T1000 (cell line): ENCODE data around the gene PSPH.
A peak's percentile ranks its signal among the peaks of the same experiment; 100 is the strongest.
"Not testable (repeated sequence)": the region's sequence is repeated elsewhere in the genome, so short reads cannot be mapped to it uniquely, and the experiment has no call there.

ENCODE experiments used
- DNase-seq: peaks from one replicate; lab custom pipeline; 2025; ENCODE audit warnings: mixed read lengths; lab: John Stamatoyannopoulos, UW

PSPH gene

GRCh38 chr7:56062382-56062781, 11.1 kb upstream of the PSPH start:
- DNase-seq, result no peak

GRCh38 chr7:56053993-56054392, 2.7 kb upstream of the PSPH start:
- no peak for DNase-seq

DNA sequence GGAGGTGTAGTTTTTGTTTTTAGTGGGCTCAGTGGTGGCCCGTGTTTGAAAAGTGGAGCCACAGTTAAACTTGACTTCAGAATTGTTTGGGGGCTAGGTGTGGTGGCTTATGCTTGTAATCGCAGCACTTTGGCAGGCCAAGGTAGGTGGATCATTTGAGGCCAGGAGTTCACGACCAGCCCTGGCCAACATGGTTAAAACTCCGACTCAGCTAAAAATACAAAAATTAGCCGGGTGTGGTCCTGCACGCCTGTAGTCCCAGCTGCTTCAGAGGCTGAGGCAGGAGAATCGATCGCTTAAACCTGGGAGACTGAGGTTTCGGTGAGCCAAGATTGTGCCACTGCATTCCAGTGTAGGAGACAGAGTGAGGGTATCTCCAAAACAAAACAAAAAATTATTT, 2.1 kb upstream of the PSPH start:
- no peak for DNase-seq

GRCh38 chr7:56051053-56051338, 248 bp downstream of the PSPH start:
- no peak for DNase-seq

GRCh38 chr7:56048763-56049162, 2.5 kb downstream of the PSPH start:
- DNase-seq, result not testable (repeated sequence)

DNA sequence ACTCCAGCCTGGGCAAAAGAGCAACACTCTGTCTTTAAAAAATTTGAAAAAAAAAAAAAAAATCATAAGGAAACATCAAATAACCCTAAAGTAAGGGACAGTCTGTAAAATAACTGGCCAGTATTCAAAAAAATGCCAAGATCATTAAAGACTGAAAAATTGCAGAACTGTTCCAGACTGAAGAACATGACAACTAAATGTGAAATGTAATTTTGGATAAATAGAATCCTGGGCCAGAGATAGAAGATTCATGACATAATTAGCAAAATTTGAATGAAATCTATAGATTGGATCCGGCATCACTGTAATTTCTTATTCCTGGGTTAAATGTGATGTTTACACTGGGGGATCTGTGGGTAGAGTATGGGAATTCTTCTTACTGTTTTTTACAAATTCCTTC, 3.0 kb downstream of the PSPH start:
- no peak for DNase-seq

- not testable (repeated sequence) for DNase-seq
Measured at GRCh38 chr7:56047446-56048116, 3.7 kb downstream of the PSPH start.

GRCh38 chr7:56046721-56047445, 4.4 kb downstream of the PSPH start:
- DNase-seq, result no peak

DNA sequence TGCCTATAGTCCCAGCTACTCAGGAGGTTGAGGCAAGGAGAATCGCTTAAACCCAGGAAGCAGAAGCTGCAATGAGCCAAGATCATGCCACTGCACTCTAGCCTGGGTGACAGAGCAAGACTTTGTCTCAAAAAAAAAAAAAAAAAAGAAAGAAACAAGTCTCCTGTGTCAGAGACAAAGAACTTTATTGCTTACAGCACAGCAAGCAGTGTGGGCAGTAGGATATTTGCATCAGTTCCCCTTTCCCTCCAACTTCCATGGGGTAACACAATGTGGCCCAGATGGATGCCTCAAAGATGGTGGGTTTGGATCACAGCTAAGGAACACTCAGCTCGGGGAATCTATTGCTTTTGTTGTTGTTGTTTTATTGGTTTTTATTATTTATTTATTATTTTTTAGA, 5.5 kb downstream of the PSPH start:
- DNase-seq, result not testable (repeated sequence)

GRCh38 chr7:56040730-56041129, 10.5 kb downstream of the PSPH start:
- no peak for DNase-seq

DNA sequence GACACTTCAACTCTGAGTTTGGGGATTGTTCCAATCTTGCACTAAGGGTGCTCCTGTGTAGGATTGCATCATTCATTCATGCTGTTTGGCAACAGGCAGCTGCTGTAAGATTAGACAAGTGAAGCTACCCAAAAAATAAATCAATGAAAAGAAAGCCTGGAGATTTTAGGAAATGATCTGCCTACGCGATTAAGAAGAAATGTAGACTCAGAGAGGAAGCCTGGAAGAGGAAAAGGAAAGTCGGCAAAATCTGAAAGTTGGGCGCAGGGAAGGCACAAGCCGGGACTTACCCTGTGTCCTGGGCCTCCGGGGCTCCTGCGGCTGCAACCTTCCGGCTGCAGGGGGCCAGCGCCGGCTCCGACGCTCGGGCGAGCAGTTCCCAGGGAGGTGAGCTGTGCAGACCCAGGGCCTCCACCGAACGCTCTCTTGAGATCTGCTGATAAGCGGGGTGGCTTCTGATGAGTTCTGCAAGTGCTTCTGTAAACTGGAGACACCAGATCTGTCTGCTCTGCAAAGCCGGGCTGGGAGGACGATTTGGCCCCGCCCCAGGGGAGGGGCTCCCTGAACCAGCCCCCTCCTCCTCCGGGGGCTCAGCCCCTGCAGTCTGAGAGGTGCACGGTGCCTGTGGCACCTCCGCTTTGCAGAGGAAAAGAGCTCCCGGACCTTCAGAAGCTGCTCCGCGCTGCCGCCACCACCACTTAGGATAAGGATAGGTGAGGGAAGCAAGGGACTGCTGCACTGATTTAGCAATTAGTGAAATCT, 17.4 kb downstream of the PSPH start:
- DNase-seq, result peak; percentile 49

DNA sequence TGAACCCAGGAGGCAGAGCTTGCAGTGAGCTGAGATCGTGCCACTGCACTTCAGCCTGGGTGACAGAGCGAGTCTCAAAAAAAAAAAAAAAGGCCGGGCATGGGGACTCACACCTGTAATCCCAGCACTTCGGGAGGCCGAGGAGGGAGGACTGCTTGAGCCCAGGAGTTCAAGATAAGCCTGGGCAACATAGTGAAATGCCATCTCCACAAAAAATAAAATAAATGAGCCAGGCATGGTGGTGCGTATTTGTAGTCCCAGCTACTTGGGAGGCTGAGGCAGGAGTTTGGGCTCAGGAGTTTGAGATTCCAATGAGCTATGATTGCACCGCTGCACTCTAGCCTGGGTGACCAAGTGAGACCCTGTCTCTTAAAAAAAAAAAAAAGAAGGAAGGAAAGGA, 18.7 kb downstream of the PSPH start:
- not testable (repeated sequence) for DNase-seq

DNA sequence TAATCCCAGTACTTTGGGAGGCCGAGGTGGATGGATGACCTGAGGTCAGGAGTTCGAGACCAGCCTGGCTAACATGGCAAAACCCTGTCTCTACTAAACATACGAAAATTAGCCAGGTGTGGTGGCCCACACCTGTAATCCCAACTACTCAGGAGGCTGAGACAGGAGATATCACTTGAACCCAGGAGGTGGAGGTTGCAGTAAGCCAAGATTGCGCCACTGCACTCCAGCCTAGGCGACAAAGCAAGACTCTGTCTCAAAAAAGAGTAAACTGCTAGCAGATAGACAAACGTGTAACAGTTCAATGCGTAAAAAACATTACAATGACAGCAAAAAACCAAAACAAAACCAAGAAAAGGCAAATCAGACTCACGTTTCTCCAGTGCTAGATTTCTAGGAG, 19.7 kb downstream of the PSPH start:
- not testable (repeated sequence) for DNase-seq

DNA sequence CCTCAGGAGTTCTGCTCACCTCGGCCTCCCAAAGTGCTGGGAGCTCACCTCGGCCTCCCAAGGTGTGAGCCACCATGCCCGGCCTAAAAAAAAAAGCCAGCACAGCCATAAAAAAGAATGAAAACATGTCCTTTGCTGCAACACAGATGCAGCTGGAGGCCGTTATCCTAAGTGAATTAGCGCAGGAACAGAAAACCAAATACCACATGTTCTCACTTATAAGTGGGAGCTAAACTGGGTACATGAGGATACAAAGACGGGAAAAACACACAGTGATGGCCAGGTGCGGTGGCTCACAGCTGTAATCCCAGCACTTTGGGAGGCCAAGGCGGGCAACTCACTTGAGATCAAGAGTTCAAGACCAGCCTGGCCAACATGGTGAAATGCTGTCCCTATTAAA, 20.9 kb downstream of the PSPH start:
- no peak for DNase-seq

GRCh38 chr7:56028942-56029630, 22.2 kb downstream of the PSPH start:
- no peak for DNase-seq

DNA sequence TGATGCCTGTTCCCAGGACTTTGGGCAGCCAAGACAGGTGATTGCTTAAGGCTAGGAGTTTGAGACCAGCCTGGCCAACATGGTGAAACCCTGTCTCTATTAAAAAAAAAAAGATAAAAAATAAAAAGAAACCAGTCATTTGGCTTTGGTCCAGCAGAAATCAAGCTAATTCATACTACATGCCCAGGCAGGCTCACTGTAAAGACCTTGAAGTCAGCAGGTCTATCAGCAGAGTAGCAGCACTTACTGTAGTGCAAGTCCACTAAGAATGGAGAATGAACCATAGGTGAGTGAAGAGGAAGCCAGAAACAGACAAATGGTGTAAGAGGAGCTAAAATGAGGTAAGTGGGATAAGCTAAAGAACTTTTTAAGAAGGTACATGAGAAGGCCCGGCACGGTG, 24.7 kb downstream of the PSPH start:
- DNase-seq, result no peak

DNA sequence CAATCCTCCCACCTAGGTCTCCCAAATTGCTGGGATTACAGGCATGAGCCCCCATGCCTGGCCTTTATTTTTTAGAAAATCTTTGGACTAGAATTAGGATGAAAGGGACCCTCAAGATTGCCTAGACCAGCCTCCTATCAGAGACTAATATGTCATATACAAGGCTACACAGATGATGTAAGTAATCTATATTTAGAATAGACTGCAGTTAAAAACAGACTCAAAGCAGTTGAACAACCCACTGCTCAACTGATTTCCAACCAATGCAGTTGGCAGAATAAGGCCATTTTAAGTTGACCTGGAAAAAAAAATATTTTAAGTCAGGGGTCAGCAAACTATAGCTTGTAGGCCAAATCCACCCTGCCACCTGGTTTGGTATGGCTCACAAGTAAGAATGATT, 27.7 kb downstream of the PSPH start:
- no peak for DNase-seq

- DNase-seq, result no peak
Measured at GRCh38 chr7:56019501-56019900, 31.7 kb downstream of the PSPH start.

DNA sequence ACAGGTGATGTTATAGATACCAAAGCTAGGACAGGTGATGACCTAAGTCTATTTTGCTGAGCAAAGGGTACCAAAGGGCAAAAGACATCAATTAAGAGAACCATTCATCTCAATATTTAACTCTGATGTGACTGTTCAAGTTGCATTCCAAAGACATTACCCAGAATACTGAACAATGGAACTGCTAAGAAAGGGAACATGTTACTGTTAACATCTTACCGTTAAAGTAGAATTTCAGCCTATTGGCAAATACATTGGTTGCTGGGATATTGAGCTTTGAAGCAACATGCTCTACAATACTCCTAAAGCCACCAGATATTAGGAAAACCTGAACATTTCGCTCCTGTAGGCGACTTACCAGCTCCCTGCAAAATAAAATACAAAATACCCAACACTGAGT, 34.2 kb downstream of the PSPH start:
- not testable (repeated sequence) for DNase-seq

DNA sequence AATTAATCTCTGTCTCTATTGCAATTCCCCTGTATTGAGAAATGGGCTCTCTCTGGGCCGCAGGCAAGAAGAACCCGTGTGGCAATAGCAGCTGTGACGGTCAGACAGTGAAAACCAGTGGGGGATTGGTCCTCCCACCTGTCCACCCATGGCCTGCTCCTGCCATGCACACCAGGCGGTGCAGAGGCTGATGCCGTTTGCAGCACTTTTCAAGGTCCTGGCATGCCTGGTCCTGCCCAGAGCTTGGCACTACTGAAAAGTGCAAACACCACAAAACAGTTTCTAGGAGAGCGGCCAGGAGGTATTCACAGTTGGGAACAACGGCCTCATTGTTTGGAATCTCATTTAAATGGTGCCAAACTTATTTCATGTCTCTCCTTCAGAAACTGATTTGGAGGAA, 41.5 kb downstream of the PSPH start:
- no peak for DNase-seq

GRCh38 chr7:56007891-56008290, 43.4 kb downstream of the PSPH start:
- no peak for DNase-seq

DNA sequence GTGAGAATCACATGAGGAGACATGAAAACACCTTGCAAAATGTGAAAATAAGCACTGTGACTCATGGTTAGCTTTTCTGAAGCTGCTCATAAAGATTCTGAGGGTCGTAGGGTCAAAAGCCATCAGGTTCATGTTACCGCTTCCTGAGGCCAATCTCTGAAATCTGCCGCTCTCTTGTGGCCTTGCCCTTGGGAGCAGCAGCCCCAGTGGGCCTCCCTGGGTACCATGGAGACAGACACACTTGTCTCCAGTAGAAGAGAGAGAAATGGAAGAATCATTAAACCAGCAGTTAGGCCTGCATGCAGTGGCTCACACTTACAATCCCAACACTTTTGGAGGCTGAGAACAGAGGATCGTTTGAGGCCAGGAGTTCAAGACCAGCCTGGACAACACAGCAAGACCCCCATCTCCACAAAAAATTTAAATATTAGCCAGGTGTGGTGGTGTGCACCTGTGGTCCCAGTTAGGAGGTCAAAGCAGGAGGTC, 44.0 kb downstream of the PSPH start:
- no peak for DNase-seq

DNA sequence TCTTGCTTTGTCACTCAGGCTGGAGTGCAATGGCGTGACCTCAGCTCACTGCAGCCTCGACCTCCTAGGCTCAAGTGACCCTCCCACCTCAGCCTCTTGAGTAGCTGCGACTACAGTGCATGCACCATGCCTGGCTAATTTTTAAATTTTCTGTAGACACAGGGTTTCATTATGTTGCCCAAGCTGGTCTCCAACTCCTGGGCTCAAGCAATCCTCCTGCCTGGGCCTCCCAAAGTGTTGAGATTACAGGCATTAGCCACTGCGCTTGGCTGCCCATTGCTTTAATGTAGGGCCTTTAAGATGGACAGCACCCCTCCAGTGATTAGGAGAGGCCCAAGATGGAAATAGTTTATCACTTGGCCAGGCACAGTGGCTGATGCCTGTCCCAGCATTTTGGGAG, 47.5 kb downstream of the PSPH start:
- no peak for DNase-seq
